Osteoblast (primary cell): ENCODE measurements around the gene OSBP. TPM values are rescaled to one million over a fixed set of nuclear protein-coding genes. Genes with fewer than 3 reads are reported as not detected.

Experiments
- DNase-seq: peaks from one replicate; pipeline ENCODE4 v3.0.0; 2011; ENCODE audit warnings: low spot score, mixed read lengths; ENCODE audit not compliant: insufficient read length; ENCODE audit errors: missing footprints
- H2AFZ ChIP-seq: 2 replicates; pipeline ENCODE4 v1.6.0; 2011; ENCODE audit warnings: mild to moderate bottlenecking, low read length
- H3K27ac ChIP-seq: 2 replicates; pipeline ENCODE4 v1.5.1; 2011; ENCODE audit warnings: mild to moderate bottlenecking, low read depth, low read length, moderate library complexity
- H3K27me3 ChIP-seq: 2 replicates; pipeline ENCODE4 v1.6.0; 2012; ENCODE audit warnings: mild to moderate bottlenecking, control low read depth, inconsistent platforms, low read length, moderate library complexity; ENCODE audit not compliant: insufficient read depth
- H3K36me3 ChIP-seq: 2 replicates; pipeline ENCODE4 v1.5.1; 2011; ENCODE audit warnings: mild to moderate bottlenecking, low read length, control low read depth, moderate library complexity; ENCODE audit not compliant: insufficient read depth
- H3K4me1 ChIP-seq: 2 replicates; pipeline ENCODE4 v1.5.1; 2011; ENCODE audit warnings: mild to moderate bottlenecking, low read length, control low read depth, moderate library complexity; ENCODE audit not compliant: insufficient read depth
- H3K4me2 ChIP-seq: 2 replicates; pipeline ENCODE4 v1.6.0; 2011; ENCODE audit warnings: mild to moderate bottlenecking, low read length; ENCODE audit not compliant: insufficient read depth
- H3K4me3 ChIP-seq: fragments of 200-600 bp; sonication (generic); 3 replicates; pipeline ENCODE4 v1.5.1; 2012; ENCODE audit warnings: mild to moderate bottlenecking, low read length, inconsistent platforms; ENCODE audit not compliant: insufficient read depth
- H3K79me2 ChIP-seq: 2 replicates; pipeline ENCODE4 v1.6.0; 2012; ENCODE audit warnings: mild to moderate bottlenecking, low read length, control low read depth, inconsistent platforms; ENCODE audit not compliant: insufficient read depth
- H3K9me3 ChIP-seq: 2 replicates; pipeline ENCODE4 v1.5.1; 2011; ENCODE audit warnings: low read depth, low read length, control low read depth
- H4K20me1 ChIP-seq: 2 replicates; pipeline ENCODE4 v1.6.0; 2012; ENCODE audit warnings: mild to moderate bottlenecking, low read length, control low read depth; ENCODE audit not compliant: insufficient read depth
- total RNA-seq: library from RNA; depleted of rRNA; stranded (reverse); fragments of >200 nt; gene quantifications from 2 replicates; pipeline ENCODE4 v1.2.3, GENCODE V29; 2012
- TF ChIP-seq, protein P1 (sequence below): IDR thresholded peaks from 2 replicates; pipeline ENCODE4 v1.5.1; 2011; ENCODE audit warnings: mild to moderate bottlenecking, low read depth, low read length, moderate library complexity; ENCODE audit errors: extremely low read depth

The OSBP gene
- total RNA-seq, 1 donor, result 35.1 TPM

DNA sequence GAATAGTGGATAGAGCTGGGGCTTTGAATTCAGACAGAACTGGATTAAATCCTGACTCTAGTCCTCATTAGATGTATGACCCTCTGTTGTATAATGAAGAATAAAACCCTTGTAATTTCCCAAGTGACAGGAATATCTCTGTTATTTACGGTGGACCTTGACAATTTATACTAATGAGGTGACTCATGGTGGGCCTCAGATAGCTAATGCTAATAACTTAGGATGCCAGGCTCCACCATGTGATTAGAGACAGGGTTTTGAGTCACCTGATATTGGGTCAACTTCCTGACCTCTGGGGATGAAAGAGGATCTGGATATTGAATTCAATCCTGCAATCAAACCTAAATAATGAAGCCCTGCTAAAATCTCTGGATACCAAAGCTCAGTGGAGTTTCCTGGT, 33.6 kb downstream of the OSBP start:
- Histone ChIP-seq H3K9me3 (no peaks in the 10 kb centered on the region), H2AFZ (no peak overlapping the region), H4K20me1 (peaks cover 4% of the 10 kb centered on the region), H3K4me2 (no peak overlapping the region), H3K36me3 (peaks cover 62% of the 10 kb centered on the region), H3K4me1 (no peaks in the 10 kb centered on the region), H3K79me2 (peaks cover 12% of the 10 kb centered on the region), H3K27me3 (no peaks in the 10 kb centered on the region), H3K4me3 (no peak overlapping the region), H3K27ac (no peak overlapping the region)
- no peak for DNase-seq
- TF ChIP-seq, protein P1, sequence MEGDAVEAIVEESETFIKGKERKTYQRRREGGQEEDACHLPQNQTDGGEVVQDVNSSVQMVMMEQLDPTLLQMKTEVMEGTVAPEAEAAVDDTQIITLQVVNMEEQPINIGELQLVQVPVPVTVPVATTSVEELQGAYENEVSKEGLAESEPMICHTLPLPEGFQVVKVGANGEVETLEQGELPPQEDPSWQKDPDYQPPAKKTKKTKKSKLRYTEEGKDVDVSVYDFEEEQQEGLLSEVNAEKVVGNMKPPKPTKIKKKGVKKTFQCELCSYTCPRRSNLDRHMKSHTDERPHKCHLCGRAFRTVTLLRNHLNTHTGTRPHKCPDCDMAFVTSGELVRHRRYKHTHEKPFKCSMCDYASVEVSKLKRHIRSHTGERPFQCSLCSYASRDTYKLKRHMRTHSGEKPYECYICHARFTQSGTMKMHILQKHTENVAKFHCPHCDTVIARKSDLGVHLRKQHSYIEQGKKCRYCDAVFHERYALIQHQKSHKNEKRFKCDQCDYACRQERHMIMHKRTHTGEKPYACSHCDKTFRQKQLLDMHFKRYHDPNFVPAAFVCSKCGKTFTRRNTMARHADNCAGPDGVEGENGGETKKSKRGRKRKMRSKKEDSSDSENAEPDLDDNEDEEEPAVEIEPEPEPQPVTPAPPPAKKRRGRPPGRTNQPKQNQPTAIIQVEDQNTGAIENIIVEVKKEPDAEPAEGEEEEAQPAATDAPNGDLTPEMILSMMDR, result no peak

DNA sequence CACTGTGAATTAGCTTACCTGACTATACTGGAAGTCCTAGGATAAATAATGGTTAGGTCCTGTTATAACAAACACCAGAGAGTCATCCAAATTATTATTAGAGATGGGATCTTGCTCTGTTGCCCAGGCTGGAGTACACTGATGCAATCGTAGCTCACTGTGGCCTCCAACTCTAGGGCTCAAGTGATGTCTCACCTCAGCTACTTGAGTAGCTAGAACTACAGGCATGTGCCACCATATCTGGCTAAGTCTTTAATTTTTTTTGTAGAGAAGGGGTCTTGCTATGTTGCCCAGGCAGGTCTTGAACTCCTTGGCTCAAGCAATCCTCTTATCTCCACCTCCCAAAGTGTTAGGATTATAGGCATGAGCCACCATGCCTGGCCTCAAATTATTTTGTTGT, 37.2 kb downstream of the OSBP start:
- TF ChIP-seq, protein P1, result no peak
- H2AFZ ChIP-seq, result no peak overlapping the region
- H3K9me3 ChIP-seq, result no peaks in the 10 kb centered on the region
- H3K4me2 ChIP-seq, result no peak overlapping the region
- no peak overlapping the region for H3K27ac ChIP-seq
- no peaks in the 10 kb centered on the region for H3K27me3 ChIP-seq
- H3K4me3 ChIP-seq, result no peak overlapping the region
- peaks cover 67% of the 10 kb centered on the region for H3K36me3 ChIP-seq
- H3K79me2 ChIP-seq, result peaks cover 5% of the 10 kb centered on the region
- no peak for DNase-seq
- peaks cover 18% of the 10 kb centered on the region for H3K4me1 ChIP-seq
- peaks cover 4% of the 10 kb centered on the region for H4K20me1 ChIP-seq

DNA sequence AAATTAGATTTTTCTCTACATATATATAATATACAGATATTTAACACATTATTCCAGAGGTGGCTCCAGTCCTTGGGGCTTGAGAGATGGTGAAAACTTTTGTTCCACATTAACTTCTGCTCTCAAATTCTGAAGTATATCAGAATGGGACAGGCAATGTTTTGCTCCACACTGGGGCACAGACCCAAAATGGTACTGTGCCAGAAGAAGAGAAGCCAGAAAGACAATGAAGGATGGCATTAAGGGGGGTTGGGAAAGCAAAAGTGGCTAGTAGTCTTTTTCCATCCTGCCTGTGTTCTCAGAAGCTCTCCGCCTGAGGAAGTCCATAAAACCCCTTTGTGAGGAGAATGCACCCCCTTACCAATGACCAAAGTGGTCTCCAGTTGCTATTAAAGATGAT, 40.1 kb downstream of the OSBP start:
- Histone ChIP-seq H2AFZ (no peak overlapping the region), H3K9me3 (no peaks in the 10 kb centered on the region)
- no peak for DNase-seq

DNA sequence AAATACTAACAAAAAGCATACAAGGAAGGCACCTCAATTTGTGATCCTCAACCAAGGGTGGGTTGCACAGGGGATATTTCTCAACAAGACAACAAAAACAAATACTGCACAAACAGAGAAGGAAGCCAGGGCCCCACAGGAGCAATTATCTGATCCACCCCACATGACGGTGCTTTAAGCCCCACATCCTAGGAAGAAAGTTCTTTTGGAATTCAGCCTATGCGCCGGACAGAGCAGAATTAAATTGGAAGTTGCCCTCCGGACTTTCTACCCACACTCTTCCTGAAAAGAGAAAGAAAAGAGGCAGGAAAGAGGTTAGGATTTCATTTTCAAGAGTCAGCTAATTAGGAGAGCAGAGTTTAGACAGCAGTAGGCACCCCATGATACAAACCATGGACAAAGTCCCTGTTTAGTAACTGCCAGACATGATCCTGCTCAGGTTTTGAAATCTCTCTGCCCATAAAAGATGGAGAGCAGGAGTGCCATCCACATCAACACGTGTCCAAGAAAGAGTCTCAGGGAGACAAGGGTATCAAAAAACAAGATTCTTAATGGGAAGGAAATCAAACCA, 40.6 kb downstream of the OSBP start:
- H3K9me3 ChIP-seq, result no peaks in the 10 kb centered on the region

More for the DNA sequence above, 40.1 kb downstream of the OSBP start:
- H3K27me3 ChIP-seq, result no peaks in the 10 kb centered on the region
- no peaks in the 10 kb centered on the region for H4K20me1 ChIP-seq
- peaks cover 25% of the 10 kb centered on the region for H3K4me1 ChIP-seq
- peaks cover 48% of the 10 kb centered on the region for H3K36me3 ChIP-seq
- H3K27ac ChIP-seq, result no peak overlapping the region
- no peaks in the 10 kb centered on the region for H3K79me2 ChIP-seq
- TF ChIP-seq, protein P1, result no peak
- H3K4me2 ChIP-seq, result no peak overlapping the region
- H3K4me3 ChIP-seq, result no peak overlapping the region

More for the DNA sequence above, 40.6 kb downstream of the OSBP start:
- Histone ChIP-seq H3K79me2 (no peaks in the 10 kb centered on the region), H2AFZ (no peak overlapping the region), H3K36me3 (peaks cover 44% of the 10 kb centered on the region), H4K20me1 (no peaks in the 10 kb centered on the region), H3K27ac (peak overlapping the region; percentile 6), H3K27me3 (no peaks in the 10 kb centered on the region), H3K4me3 (no peak overlapping the region), H3K4me2 (peak overlapping the region; percentile 3), H3K4me1 (peaks cover 25% of the 10 kb centered on the region)
- DNase-seq, result no peak
- TF ChIP-seq, protein P1, result no peak
